Neural cell (in vitro differentiated cells): Measurements from ENCODE around the gene UGT2A3.

Experiments used
- CTCF ChIP-seq: fragments of 450-650 bp; IDR thresholded peaks from 2 replicates; pipeline ENCODE4 v1.5.1; 2014; ENCODE audit warnings: antibody characterized with exemption, mild to moderate bottlenecking, moderate library complexity; ENCODE audit not compliant: poor library complexity, severe bottlenecking
- EZH2 ChIP-seq: fragments of 200-600, 300-800 bp; shearing (Covaris generic), sonication (generic); IDR thresholded peaks from 2 replicates; pipeline ENCODE4 v1.6.1; 2014; ENCODE audit warnings: antibody characterized with exemption, low read length, borderline replicate concordance, mild to moderate bottlenecking; ENCODE audit not compliant: insufficient read depth, poor library complexity, severe bottlenecking
- RAD21 ChIP-seq: fragments of 450-650 bp; conservative IDR thresholded peaks from 2 replicates; pipeline ENCODE4 v1.6.1; 2014; ENCODE audit warnings: antibody characterized with exemption, mild to moderate bottlenecking, moderate library complexity

GRCh38 chr4:68948985-68949384 is 2.6 kb downstream of the UGT2A3 start:
- TF ChIP-seq CTCF (no peak), RAD21 (no peak), EZH2 (no peak)
